COLO668 (cell line): ENCODE measurements around the gene ATXN7.
A peak's percentile ranks its signal among the peaks of the same experiment; 100 is the strongest.

Experiments
- DNase-seq: peaks from one replicate; lab custom pipeline; 2025; ENCODE audit not compliant: unreplicated experiment; lab: John Stamatoyannopoulos, UW

ATXN7 gene

GRCh38 chr3:63980830-63981498 is 117.3 kb downstream of the ATXN7 start:
- no peak for DNase-seq

- DNase-seq, result no peak
These were observed 118.3 kb downstream of the ATXN7 start for GRCh38 chr3:63981980-63982379.

GRCh38 chr3:63984391-63984790 is 120.7 kb downstream of the ATXN7 start:
- DNase-seq, result no peak

- no peak for DNase-seq
These were observed 122.5 kb downstream of the ATXN7 start for GRCh38 chr3:63986146-63986545.

- no peak for DNase-seq
These were observed 123.2 kb downstream of the ATXN7 start for GRCh38 chr3:63986831-63987230.

- DNase-seq, result no peak
These were observed 125.3 kb downstream of the ATXN7 start for GRCh38 chr3:63988943-63989342.

GRCh38 chr3:63990204-63990603 is 126.5 kb downstream of the ATXN7 start:
- DNase-seq, result no peak

GRCh38 chr3:63990733-63991132 is 127.1 kb downstream of the ATXN7 start:
- no peak for DNase-seq

GRCh38 chr3:63991666-63992065 is 128.0 kb downstream of the ATXN7 start:
- DNase-seq, result no peak

GRCh38 chr3:63992516-63993209 is 129.0 kb downstream of the ATXN7 start:
- DNase-seq, result no peak

- DNase-seq, result peak; percentile 40
These were observed 130.0 kb downstream of the ATXN7 start for GRCh38 chr3:63993653-63994079.

GRCh38 chr3:63995086-63995485 is 131.4 kb downstream of the ATXN7 start:
- DNase-seq, result no peak

GRCh38 chr3:63998852-63999754 is 135.4 kb downstream of the ATXN7 start:
- DNase-seq, result no peak

GRCh38 chr3:64000453-64001055 is 136.9 kb downstream of the ATXN7 start:
- no peak for DNase-seq

GRCh38 chr3:64002233-64002632 is 138.6 kb downstream of the ATXN7 start:
- DNase-seq, result no peak

GRCh38 chr3:64003589-64003988 is 139.9 kb downstream of the ATXN7 start:
- DNase-seq, result no peak

- DNase-seq, result no peak
These were observed 144.3 kb downstream of the ATXN7 start for GRCh38 chr3:64008017-64008416.

- no peak for DNase-seq
These were observed 145.1 kb downstream of the ATXN7 start for GRCh38 chr3:64008487-64009351.

- DNase-seq, result no peak
These were observed 145.9 kb downstream of the ATXN7 start for GRCh38 chr3:64009528-64009927.

GRCh38 chr3:64010199-64010598 is 146.5 kb downstream of the ATXN7 start:
- no peak for DNase-seq
